H9 (cell line): ENCODE results near the gene STK10. TPM values are rescaled to one million over a fixed set of nuclear protein-coding genes. Genes with fewer than 3 reads are reported as not detected.

Experiments used
- DNase-seq: peaks from one replicate; pipeline ENCODE4 v3.0.0-alpha.2; 2017
- H2AFZ ChIP-seq: one replicate; pipeline ENCODE4 v1.6.1; 2013; ENCODE audit warnings: mild to moderate bottlenecking, low read length, control low read depth, moderate library complexity
- H2AK5ac ChIP-seq: 2 replicates; pipeline ENCODE4 v1.6.1; 2013; ENCODE audit warnings: low read length, control low read depth, mixed read lengths; ENCODE audit not compliant: insufficient read length
- H2BK120ac ChIP-seq: one replicate; pipeline ENCODE4 v1.6.1; 2013; ENCODE audit warnings: low read depth, mild to moderate bottlenecking, low read length, control low read depth, inconsistent platforms; ENCODE audit not compliant: poor library complexity, severe bottlenecking
- H2BK12ac ChIP-seq: 2 replicates; pipeline ENCODE4 v1.6.1; 2013; ENCODE audit warnings: low read length, control low read depth, mixed read lengths, low read depth; ENCODE audit not compliant: insufficient read length
- H2BK15ac ChIP-seq: 2 replicates; pipeline ENCODE4 v1.6.1; 2013; ENCODE audit warnings: low read depth, low read length, control low read depth
- H2BK20ac ChIP-seq: one replicate; pipeline ENCODE4 v1.6.1; 2013; ENCODE audit warnings: low read depth, mild to moderate bottlenecking, low read length, control low read depth, inconsistent platforms; ENCODE audit not compliant: poor library complexity, severe bottlenecking
- H2BK5ac ChIP-seq: 2 replicates; pipeline ENCODE4 v1.6.1; 2013; ENCODE audit warnings: low read length, control low read depth, mixed read lengths; ENCODE audit not compliant: insufficient read length
- H3K14ac ChIP-seq: 2 replicates; pipeline ENCODE4 v1.6.1; 2013; ENCODE audit warnings: low read length, control low read depth; ENCODE audit not compliant: insufficient read depth
- H3K18ac ChIP-seq: 2 replicates; pipeline ENCODE4 v1.6.1; 2013; ENCODE audit warnings: low read depth, mild to moderate bottlenecking, mixed read lengths, low read length, control low read depth; ENCODE audit not compliant: insufficient read length
- H3K23ac ChIP-seq: 2 replicates; pipeline ENCODE4 v1.6.1; 2013; ENCODE audit warnings: low read length, control low read depth, mixed read lengths, low read depth; ENCODE audit not compliant: insufficient read length
- H3K23me2 ChIP-seq: 2 replicates; pipeline ENCODE4 v1.6.1; 2013; ENCODE audit warnings: low read depth, mild to moderate bottlenecking, mixed read lengths, low read length, control low read depth; ENCODE audit not compliant: insufficient read length, poor library complexity, severe bottlenecking
- H3K27ac ChIP-seq: 2 replicates; pipeline ENCODE4 v1.5.1; 2013; ENCODE audit warnings: low read length, control low read depth, mixed read lengths, low read depth; ENCODE audit not compliant: insufficient read length
- H3K27me3 ChIP-seq: 2 replicates; pipeline ENCODE4 v1.6.1; 2013; ENCODE audit warnings: low read length, control low read depth, inconsistent platforms; ENCODE audit not compliant: insufficient read depth
- H3K4ac ChIP-seq: 2 replicates; pipeline ENCODE4 v1.6.1; 2013; ENCODE audit warnings: low read depth, mild to moderate bottlenecking, control low read depth, inconsistent platforms, low read length, moderate library complexity
- H3K4me1 ChIP-seq: 2 replicates; pipeline ENCODE4 v1.6.1; 2013; ENCODE audit warnings: low read length, control low read depth, inconsistent platforms; ENCODE audit not compliant: insufficient read depth
- H3K4me2 ChIP-seq: 2 replicates; pipeline ENCODE4 v1.6.1; 2013; ENCODE audit warnings: low read length, control low read depth, mixed read lengths; ENCODE audit not compliant: insufficient read length, insufficient read depth
- H3K56ac ChIP-seq: 2 replicates; pipeline ENCODE4 v1.6.1; 2013; ENCODE audit warnings: low read depth, mild to moderate bottlenecking, mixed read lengths, low read length, control low read depth; ENCODE audit not compliant: insufficient read length
- H3K79me1 ChIP-seq: 2 replicates; pipeline ENCODE4 v1.6.1; 2013; ENCODE audit warnings: low read depth, mild to moderate bottlenecking, moderate library complexity, low read length, control low read depth, inconsistent platforms; ENCODE audit not compliant: insufficient read depth, poor library complexity, severe bottlenecking
- H3K79me2 ChIP-seq: 2 replicates; pipeline ENCODE4 v1.6.1; 2013; ENCODE audit warnings: low read length, control low read depth, inconsistent platforms; ENCODE audit not compliant: insufficient read depth
- H3K9ac ChIP-seq: 2 replicates; pipeline ENCODE4 v1.6.1; 2013; ENCODE audit warnings: low read length, control low read depth, mixed read lengths; ENCODE audit not compliant: insufficient read length; ENCODE audit errors: extremely low read depth
- H3K9me3 ChIP-seq: one replicate; pipeline ENCODE4 v1.6.1; 2013; ENCODE audit warnings: low read depth, low read length, inconsistent platforms; ENCODE audit not compliant: control insufficient read depth
- H3T11ph ChIP-seq: one replicate; pipeline ENCODE4 v1.6.1; 2013; ENCODE audit warnings: mild to moderate bottlenecking, low read length, control low read depth, inconsistent platforms
- H4K20me1 ChIP-seq: one replicate; pipeline ENCODE4 v1.6.1; 2013; ENCODE audit not compliant: control insufficient read depth, insufficient read length, insufficient read depth
- H4K5ac ChIP-seq: 2 replicates; pipeline ENCODE4 v1.6.1; 2013; ENCODE audit warnings: low read depth, mild to moderate bottlenecking, mixed read lengths, low read length, control low read depth; ENCODE audit not compliant: insufficient read length
- H4K8ac ChIP-seq: replicated peaks from 2 replicates; pipeline ENCODE4 v1.6.1; 2013; ENCODE audit warnings: low read length, control low read depth, mixed read lengths, low read depth; ENCODE audit not compliant: insufficient read length
- H4K91ac ChIP-seq: 2 replicates; pipeline ENCODE4 v1.6.1; 2013; ENCODE audit warnings: low read depth, mild to moderate bottlenecking, moderate library complexity, mixed read lengths, low read length, control low read depth; ENCODE audit not compliant: insufficient read length
- H3K27ac Mint-ChIP-seq, 3 experiments: 2 replicates in 2 of 3; 3 replicates in 1 of 3; pipeline ENCODE4 v1.8.0; 2020 to 2021; ENCODE audit warnings: mixed read lengths in 3 of 3, mild to moderate bottlenecking in 1 of 3, moderate library complexity in 1 of 3
- H3K27me3 Mint-ChIP-seq: 2 replicates; pipeline ENCODE4 v1.8.0; 2021; ENCODE audit warnings: low read depth, mild to moderate bottlenecking, moderate library complexity, mixed read lengths
- H3K36me3 Mint-ChIP-seq, 3 experiments: 2 replicates in 2 of 3; 3 replicates in 1 of 3; pipeline ENCODE4 v1.8.0; 2020 to 2021; ENCODE audit warnings: low read depth in 3 of 3, mixed read lengths in 3 of 3; ENCODE audit not compliant: insufficient read depth in 1 of 3
- H3K4me1 Mint-ChIP-seq, 2 experiments: 2 replicates each; pipeline ENCODE4 v1.8.0; 2020; ENCODE audit warnings: mixed read lengths in 2 of 2
- H3K4me3 Mint-ChIP-seq, 2 experiments: 2 replicates in 1 of 2; 3 replicates in 1 of 2; pipeline ENCODE4 v1.8.0; 2020 to 2021; ENCODE audit warnings: mild to moderate bottlenecking in 2 of 2, mixed read lengths in 2 of 2, moderate library complexity in 1 of 2
- H3K9me3 Mint-ChIP-seq, 2 experiments: 2 replicates in 1 of 2; 3 replicates in 1 of 2; pipeline ENCODE4 v1.8.0; 2020; ENCODE audit warnings: mild to moderate bottlenecking in 2 of 2, mixed read lengths in 2 of 2, moderate library complexity in 1 of 2
- CTCF ChIP-seq: fragments of 200-600 bp; sonication (generic); conservative IDR thresholded peaks from 3 replicates; pipeline ENCODE4 v1.8.0; 2021; ENCODE audit warnings: antibody characterized with exemption, mild to moderate bottlenecking
- WGBS: extraction: QIAGEN DNeasy Blood & Tissue Kit; methylation state at CpG from one replicate; pipeline ENCODE4 v1.1.7; 2013; ENCODE audit warnings: missing lambda C conversion rate, low lambda C conversion rate, mixed read lengths; ENCODE audit not compliant: insufficient read length; ENCODE audit errors: extremely low coverage; 5-methylcytosine and 5-hydroxymethylcytosine counted together
- total RNA-seq: library from RNA; stranded (reverse); gene quantifications from 2 replicates; pipeline ENCODE4 v1.2.1, GENCODE V29; 2021

STK10 gene
- total RNA-seq, 1 experiment from 2014 or later, result 14.6 TPM

- H3K79me1 ChIP-seq, result no peaks in the 10 kb centered on the region
- H4K8ac ChIP-seq, result no peak overlapping the region
- H3K4ac ChIP-seq, result no peak overlapping the region
- no peak overlapping the region for H2BK120ac ChIP-seq
- no peak overlapping the region for H3K18ac ChIP-seq
- H3K14ac ChIP-seq, result no peak overlapping the region
- Mint-ChIP-seq H3K27me3 (no peaks in the 10 kb centered on the region), H3K4me1 (peaks cover 4 to 12% of the 10 kb centered on the region in 2 experiments; a peak in 2 of 4 replicates), H3K27ac (peak overlapping the region; percentile 7 to 83 (median 77); a peak in 5 of 7 replicates), H3K9me3 (no peaks in the 10 kb centered on the region), H3K4me3 (no peak overlapping the region), H3K36me3 (peaks cover 17 to 77% (median 70%) of the 10 kb centered on the region in 3 experiments; a peak in 6 of 7 replicates)
- H2AFZ ChIP-seq, result no peak overlapping the region
- H4K5ac ChIP-seq, result no peak overlapping the region
- no peak overlapping the region for H2BK5ac ChIP-seq
- H3K79me2 ChIP-seq, result peaks cover 2% of the 10 kb centered on the region; the same call in 1 of the 2 replicates
- no peaks in the 10 kb centered on the region for H3K9me3 ChIP-seq
- H3T11ph ChIP-seq, result no peak overlapping the region
- H3K56ac ChIP-seq, result no peak overlapping the region
- DNase-seq, result no peak
- H2BK12ac ChIP-seq, result no peak overlapping the region
- H3K4me1 ChIP-seq, result no peaks in the 10 kb centered on the region
- H4K20me1 ChIP-seq, result no peaks in the 10 kb centered on the region
- TF ChIP-seq CTCF, result no peak
- H3K27me3 ChIP-seq, result no peaks in the 10 kb centered on the region
- H3K4me2 ChIP-seq, result no peak overlapping the region
- no peaks in the 10 kb centered on the region for H3K23me2 ChIP-seq
- no peak overlapping the region for H2BK20ac ChIP-seq
- H4K91ac ChIP-seq, result no peak overlapping the region
- H2AK5ac ChIP-seq, result no peak overlapping the region
- no peak overlapping the region for H3K9ac ChIP-seq
- H3K27ac ChIP-seq, result no peak overlapping the region
- WGBS, result no CpG with 5 or more reads among the region's 10 CpGs
- H3K23ac ChIP-seq, result no peak overlapping the region
- H2BK15ac ChIP-seq, result no peak overlapping the region
These were observed 36.2 kb upstream of the STK10 start for GRCh38 chr5:172223901-172224873.
